Stomach (tissue), 4 donors: ENCODE results near the gene EXOC3L2.

Experiments
- EP300 ChIP-seq: sonication (generic); formaldehyde crosslinking; IDR thresholded peaks from one replicate; pipeline ENCODE4 v1.6.1; 2017; ENCODE audit warnings: antibody characterized with exemption
- POLR2A ChIP-seq, 4 donors: fragments of 450-650 bp; IDR thresholded peaks; one replicate each; pipeline ENCODE4 v1.6.1; 2016; ENCODE audit warnings: antibody characterized with exemption in 4 of 4, control low read depth in 2 of 4, mild to moderate bottlenecking in 1 of 4, moderate library complexity in 1 of 4
- TF ChIP-seq, protein P1 (sequence below), 7 experiments: fragments of 450-650 bp in 4 of 7; fragments of 200-600 bp in 3 of 7; sonication (generic) in 3 of 7; IDR thresholded peaks; one replicate each; pipeline ENCODE4 v1.5.1; 2016 to 2019; ENCODE audit warnings: antibody characterized with exemption in 7 of 7, control low read depth in 2 of 7, mild to moderate bottlenecking in 1 of 7

DNA sequence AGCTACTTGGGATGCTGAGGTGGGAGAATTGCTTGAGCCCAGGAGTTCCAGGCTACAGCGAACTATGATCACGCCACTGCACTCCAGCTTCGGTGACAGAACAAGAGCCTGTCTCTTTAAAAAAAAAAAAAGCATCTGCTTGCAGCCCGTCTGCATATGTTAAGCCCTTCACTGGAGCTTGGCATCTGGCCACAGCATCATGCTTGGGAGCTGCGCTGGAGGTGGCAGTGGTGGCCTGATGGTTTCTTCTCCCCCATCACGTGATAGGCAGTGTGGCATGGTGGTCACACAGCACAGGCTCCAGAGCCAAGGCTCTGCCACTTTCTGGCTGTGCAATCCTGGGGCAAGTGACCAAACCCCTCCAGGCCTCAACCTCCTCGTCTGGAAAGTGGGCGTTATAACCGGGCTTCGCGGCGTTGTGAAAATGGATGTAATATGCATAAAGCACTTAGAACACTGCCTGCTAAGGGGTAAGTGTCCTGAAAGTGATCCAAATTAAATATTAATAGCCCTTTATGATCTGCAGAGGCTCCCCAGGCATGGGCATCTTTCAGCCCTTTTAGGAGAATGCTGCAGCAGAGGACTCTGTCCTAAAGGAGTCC is 30.3 kb upstream of the EXOC3L2 start:
- TF ChIP-seq, protein P1, sequence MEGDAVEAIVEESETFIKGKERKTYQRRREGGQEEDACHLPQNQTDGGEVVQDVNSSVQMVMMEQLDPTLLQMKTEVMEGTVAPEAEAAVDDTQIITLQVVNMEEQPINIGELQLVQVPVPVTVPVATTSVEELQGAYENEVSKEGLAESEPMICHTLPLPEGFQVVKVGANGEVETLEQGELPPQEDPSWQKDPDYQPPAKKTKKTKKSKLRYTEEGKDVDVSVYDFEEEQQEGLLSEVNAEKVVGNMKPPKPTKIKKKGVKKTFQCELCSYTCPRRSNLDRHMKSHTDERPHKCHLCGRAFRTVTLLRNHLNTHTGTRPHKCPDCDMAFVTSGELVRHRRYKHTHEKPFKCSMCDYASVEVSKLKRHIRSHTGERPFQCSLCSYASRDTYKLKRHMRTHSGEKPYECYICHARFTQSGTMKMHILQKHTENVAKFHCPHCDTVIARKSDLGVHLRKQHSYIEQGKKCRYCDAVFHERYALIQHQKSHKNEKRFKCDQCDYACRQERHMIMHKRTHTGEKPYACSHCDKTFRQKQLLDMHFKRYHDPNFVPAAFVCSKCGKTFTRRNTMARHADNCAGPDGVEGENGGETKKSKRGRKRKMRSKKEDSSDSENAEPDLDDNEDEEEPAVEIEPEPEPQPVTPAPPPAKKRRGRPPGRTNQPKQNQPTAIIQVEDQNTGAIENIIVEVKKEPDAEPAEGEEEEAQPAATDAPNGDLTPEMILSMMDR (IDR thresholded peaks at IDR 0.05), result no peak
- TF ChIP-seq POLR2A (IDR thresholded peaks at IDR 0.05) (no peak), EP300 (no peak)
